ENCODE data around the gene VDAC2. TPM values are rescaled to one million over a fixed set of nuclear protein-coding genes. Genes with fewer than 3 reads are reported as not detected.

The VDAC2 gene
- total and polyA plus RNA-seq, 2 experiments from 2014 or later, result 242 to 311 TPM

DNA sequence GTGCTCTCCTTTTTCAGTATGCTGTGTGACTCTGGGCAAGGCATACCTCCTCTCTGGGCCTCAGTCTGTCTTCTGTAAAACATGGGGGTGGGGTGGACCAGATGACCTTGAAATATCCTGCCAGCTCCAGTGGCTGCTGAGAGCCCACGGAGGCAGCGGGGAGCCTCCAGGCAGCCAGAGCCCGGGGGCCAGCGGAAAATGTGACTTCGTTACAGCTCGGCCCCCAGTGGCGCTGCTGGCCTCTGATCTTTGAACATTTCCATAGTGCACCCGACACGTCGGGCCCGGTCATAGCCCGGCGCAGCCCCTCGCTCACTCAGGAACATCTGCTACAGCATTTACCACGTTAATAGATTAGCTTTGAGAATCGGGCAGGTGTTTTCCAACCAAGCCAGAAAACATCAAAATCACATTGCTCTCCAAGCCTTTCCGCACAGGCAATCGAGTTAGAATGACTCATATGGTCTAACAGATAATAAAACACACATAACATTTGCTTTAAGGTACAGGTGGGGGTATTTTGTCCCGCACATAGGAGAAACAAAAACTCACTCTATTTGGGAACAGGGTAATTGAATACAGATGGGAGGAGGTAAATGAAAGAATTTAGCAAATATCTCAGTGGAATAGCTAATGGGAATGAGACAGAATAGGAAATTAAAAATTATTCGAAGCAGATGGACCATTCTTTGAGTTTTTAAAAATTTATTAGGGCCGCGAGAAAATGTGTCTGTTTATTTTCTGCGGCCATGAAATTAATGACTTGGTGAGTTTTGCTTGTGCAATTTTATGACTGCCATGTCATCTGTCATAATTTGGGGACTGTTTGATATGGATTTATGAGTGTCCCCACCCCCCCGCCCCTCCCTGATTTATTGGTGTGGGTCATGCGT is 51.5 kb downstream of the VDAC2 start (continued):
- TF ChIP-seq, protein P1, sequence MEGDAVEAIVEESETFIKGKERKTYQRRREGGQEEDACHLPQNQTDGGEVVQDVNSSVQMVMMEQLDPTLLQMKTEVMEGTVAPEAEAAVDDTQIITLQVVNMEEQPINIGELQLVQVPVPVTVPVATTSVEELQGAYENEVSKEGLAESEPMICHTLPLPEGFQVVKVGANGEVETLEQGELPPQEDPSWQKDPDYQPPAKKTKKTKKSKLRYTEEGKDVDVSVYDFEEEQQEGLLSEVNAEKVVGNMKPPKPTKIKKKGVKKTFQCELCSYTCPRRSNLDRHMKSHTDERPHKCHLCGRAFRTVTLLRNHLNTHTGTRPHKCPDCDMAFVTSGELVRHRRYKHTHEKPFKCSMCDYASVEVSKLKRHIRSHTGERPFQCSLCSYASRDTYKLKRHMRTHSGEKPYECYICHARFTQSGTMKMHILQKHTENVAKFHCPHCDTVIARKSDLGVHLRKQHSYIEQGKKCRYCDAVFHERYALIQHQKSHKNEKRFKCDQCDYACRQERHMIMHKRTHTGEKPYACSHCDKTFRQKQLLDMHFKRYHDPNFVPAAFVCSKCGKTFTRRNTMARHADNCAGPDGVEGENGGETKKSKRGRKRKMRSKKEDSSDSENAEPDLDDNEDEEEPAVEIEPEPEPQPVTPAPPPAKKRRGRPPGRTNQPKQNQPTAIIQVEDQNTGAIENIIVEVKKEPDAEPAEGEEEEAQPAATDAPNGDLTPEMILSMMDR (conservative IDR thresholded peaks at IDR 0.05; ENCODE audit: low read depth in 2 of 2), result no peak
- TF ChIP-seq POLR2AphosphoS5 (IDR thresholded peaks at IDR 0.05; ENCODE audit: low read depth), result no peak
- TF ChIP-seq, protein P2, sequence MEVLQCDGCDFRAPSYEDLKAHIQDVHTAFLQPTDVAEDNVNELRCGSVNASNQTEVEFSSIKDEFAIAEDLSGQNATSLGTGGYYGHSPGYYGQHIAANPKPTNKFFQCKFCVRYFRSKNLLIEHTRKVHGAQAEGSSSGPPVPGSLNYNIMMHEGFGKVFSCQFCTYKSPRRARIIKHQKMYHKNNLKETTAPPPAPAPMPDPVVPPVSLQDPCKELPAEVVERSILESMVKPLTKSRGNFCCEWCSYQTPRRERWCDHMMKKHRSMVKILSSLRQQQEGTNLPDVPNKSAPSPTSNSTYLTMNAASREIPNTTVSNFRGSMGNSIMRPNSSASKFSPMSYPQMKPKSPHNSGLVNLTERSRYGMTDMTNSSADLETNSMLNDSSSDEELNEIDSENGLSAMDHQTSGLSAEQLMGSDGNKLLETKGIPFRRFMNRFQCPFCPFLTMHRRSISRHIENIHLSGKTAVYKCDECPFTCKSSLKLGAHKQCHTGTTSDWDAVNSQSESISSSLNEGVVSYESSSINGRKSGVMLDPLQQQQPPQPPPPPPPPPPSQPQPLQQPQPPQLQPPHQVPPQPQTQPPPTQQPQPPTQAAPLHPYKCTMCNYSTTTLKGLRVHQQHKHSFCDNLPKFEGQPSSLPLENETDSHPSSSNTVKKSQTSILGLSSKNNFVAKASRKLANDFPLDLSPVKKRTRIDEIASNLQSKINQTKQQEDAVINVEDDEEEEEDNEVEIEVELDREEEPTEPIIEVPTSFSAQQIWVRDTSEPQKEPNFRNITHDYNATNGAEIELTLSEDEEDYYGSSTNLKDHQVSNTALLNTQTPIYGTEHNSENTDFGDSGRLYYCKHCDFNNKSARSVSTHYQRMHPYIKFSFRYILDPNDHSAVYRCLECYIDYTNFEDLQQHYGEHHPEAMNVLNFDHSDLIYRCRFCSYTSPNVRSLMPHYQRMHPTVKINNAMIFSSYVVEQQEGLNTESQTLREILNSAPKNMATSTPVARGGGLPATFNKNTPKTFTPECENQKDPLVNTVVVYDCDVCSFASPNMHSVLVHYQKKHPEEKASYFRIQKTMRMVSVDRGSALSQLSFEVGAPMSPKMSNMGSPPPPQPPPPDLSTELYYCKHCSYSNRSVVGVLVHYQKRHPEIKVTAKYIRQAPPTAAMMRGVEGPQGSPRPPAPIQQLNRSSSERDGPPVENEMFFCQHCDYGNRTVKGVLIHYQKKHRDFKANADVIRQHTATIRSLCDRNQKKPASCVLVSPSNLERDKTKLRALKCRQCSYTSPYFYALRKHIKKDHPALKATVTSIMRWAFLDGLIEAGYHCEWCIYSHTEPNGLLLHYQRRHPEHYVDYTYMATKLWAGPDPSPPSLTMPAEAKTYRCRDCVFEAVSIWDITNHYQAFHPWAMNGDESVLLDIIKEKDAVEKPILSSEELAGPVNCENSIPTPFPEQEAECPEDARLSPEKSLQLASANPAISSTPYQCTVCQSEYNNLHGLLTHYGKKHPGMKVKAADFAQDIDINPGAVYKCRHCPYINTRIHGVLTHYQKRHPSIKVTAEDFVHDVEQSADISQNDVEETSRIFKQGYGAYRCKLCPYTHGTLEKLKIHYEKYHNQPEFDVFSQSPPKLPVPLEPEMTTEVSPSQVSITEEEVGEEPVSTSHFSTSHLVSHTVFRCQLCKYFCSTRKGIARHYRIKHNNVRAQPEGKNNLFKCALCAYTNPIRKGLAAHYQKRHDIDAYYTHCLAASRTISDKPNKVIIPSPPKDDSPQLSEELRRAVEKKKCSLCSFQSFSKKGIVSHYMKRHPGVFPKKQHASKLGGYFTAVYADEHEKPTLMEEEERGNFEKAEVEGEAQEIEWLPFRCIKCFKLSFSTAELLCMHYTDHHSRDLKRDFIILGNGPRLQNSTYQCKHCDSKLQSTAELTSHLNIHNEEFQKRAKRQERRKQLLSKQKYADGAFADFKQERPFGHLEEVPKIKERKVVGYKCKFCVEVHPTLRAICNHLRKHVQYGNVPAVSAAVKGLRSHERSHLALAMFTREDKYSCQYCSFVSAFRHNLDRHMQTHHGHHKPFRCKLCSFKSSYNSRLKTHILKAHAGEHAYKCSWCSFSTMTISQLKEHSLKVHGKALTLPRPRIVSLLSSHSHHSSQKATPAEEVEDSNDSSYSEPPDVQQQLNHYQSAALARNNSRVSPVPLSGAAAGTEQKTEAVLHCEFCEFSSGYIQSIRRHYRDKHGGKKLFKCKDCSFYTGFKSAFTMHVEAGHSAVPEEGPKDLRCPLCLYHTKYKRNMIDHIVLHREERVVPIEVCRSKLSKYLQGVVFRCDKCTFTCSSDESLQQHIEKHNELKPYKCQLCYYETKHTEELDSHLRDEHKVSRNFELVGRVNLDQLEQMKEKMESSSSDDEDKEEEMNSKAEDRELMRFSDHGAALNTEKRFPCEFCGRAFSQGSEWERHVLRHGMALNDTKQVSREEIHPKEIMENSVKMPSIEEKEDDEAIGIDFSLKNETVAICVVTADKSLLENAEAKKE (CRISPR knock-in tag; IDR thresholded peaks at IDR 0.05), result no peak
- TF ChIP-seq EZH2phosphoT487 (IDR thresholded peaks at IDR 0.05; ENCODE audit: unreplicated experiment), result no peak

DNA sequence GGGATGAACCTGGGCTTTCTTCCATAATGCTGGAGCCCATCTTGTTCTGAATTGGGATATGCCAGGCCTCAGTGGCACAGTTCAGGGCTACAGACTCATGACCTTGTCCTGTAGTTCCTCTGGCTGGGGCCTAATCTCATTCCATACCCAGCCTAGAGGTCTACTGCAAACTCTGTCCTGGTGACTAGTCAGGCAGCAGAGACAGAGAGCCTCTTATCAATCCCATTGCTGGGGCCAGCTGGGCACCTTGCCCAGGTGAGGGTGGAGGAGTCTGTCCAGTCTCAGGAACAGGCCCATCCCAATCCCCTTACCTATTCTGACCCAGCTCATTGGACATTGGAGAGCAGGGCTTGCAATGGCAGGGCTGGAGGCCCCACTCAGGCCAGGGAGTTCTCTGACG is 53.2 kb downstream of the VDAC2 start:
- Mint-ChIP-seq H3K36me3 (ENCODE audit: low read depth) (0 out of 3 replicates have a peak, but pooled peaks cover 2% of the 10 kb centered on the region), H3K27me3 (ENCODE audit: insufficient read depth, low read depth, poor library complexity) (peaks cover 8% of the 10 kb centered on the region), H3K9me3 (peaks cover 5% of the 10 kb centered on the region; the same call in 1 of the 3 replicates), H3K4me1 (peaks cover 3% of the 10 kb centered on the region; the same call in 2 of the 3 replicates), H3K4me3 (no peak overlapping the region), H3K27ac (no peak overlapping the region)
- Histone ChIP-seq H3K27ac (ENCODE audit: low read depth) (no peak overlapping the region), H3K4me3 (no peak overlapping the region), H3K9me2 (ENCODE audit: insufficient read depth) (no peaks in the 10 kb centered on the region), H3F3A (replicated peaks; ENCODE audit: low read depth) (no peaks in the 10 kb centered on the region), H3K36me3 (ENCODE audit: insufficient read depth) (no peaks in the 10 kb centered on the region), H3K4me1 (ENCODE audit: insufficient read depth) (no peaks in the 10 kb centered on the region), H4K20me1 (replicated peaks; ENCODE audit: insufficient read depth) (no peaks in the 10 kb centered on the region), H3K27me3 (ENCODE audit: insufficient read depth) (no peaks in the 10 kb centered on the region), H3K4me2 (no peak overlapping the region), H3K79me2 (replicated peaks; ENCODE audit: insufficient read depth) (no peaks in the 10 kb centered on the region), H2AFZ (no peak overlapping the region)
- DNase-seq (ENCODE audit: low spot score) (no peak), ATAC-seq (no peak)
- TF ChIP-seq ZNF114 (CRISPR knock-in tag; IDR thresholded peaks at IDR 0.05), result no peak
- TF ChIP-seq STAT1 (IDR thresholded peaks at IDR 0.05; ENCODE audit: unreplicated experiment), result no peak
- TF ChIP-seq, protein P3, sequence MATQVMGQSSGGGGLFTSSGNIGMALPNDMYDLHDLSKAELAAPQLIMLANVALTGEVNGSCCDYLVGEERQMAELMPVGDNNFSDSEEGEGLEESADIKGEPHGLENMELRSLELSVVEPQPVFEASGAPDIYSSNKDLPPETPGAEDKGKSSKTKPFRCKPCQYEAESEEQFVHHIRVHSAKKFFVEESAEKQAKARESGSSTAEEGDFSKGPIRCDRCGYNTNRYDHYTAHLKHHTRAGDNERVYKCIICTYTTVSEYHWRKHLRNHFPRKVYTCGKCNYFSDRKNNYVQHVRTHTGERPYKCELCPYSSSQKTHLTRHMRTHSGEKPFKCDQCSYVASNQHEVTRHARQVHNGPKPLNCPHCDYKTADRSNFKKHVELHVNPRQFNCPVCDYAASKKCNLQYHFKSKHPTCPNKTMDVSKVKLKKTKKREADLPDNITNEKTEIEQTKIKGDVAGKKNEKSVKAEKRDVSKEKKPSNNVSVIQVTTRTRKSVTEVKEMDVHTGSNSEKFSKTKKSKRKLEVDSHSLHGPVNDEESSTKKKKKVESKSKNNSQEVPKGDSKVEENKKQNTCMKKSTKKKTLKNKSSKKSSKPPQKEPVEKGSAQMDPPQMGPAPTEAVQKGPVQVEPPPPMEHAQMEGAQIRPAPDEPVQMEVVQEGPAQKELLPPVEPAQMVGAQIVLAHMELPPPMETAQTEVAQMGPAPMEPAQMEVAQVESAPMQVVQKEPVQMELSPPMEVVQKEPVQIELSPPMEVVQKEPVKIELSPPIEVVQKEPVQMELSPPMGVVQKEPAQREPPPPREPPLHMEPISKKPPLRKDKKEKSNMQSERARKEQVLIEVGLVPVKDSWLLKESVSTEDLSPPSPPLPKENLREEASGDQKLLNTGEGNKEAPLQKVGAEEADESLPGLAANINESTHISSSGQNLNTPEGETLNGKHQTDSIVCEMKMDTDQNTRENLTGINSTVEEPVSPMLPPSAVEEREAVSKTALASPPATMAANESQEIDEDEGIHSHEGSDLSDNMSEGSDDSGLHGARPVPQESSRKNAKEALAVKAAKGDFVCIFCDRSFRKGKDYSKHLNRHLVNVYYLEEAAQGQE (IDR thresholded peaks at IDR 0.05; ENCODE audit: unreplicated experiment), result no peak
- TF ChIP-seq CREB1 (CRISPR knock-in tag; IDR thresholded peaks at IDR 0.05; ENCODE audit: low read depth), result no peak
- no peak for TF ChIP-seq EZH2 (IDR thresholded peaks at IDR 0.05; ENCODE audit: low read depth, unreplicated experiment)
- TF ChIP-seq POLR2AphosphoS5 (IDR thresholded peaks at IDR 0.05; ENCODE audit: low read depth), result no peak
- TF ChIP-seq ZNF331 (CRISPR knock-in tag; IDR thresholded peaks at IDR 0.05; ENCODE audit: low read depth), result no peak
- TF ChIP-seq EZH2phosphoT487 (IDR thresholded peaks at IDR 0.05; ENCODE audit: unreplicated experiment), result no peak
- no peak for TF ChIP-seq NANOG (IDR thresholded peaks at IDR 0.05; ENCODE audit: borderline replicate concordance)

Data from GM23338 (cell line).